Midbrain (tissue), 1 donor: Measurements from ENCODE around the gene C16orf95.
A peak's percentile ranks its signal among the peaks of the same experiment; 100 is the strongest.
"Not testable (repeated sequence)": the region's sequence is repeated elsewhere in the genome, so short reads cannot be mapped to it uniquely, and the experiment has no call there.

Experiments
- DNase-seq: peaks from one replicate; lab custom pipeline; 2025; lab: John Stamatoyannopoulos, UW

The C16orf95 gene

DNA sequence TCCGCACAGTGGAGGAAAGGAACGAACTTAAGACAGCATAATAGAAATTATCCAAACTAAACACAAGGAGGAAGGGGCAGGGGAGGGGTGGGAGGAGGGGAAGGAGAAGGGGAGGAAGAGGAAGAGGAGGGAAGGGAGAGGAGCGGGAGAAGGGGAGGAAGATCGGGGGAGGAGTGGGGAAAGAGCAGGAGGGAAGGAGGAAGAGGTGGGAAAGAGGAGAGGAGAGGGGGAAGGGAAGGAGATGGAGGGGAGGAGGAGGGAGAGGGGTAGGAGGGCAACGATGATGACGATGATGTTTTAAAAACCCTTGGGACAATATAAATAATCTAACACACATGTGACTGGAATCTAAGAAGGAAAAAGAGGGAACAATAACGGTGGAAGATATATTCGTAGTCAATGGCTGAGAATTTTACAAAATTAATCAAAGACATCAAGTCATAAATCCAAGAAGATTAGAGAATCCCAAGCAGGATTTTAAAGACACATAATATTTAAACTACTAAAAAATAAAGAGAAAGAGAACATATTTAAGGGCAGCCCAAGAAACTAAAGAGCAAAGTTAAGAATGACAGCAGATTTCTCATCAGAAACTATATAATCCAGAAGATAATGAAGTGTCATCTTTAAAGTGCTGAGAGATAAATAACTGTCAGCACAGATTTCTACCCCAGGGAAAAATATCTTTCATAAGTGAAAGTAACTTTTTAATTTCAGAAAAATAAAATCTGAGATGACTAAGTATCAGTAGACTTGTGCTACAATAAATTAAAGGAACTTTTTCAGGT is 30.2 kb downstream of the C16orf95 start:
- no peak for DNase-seq

GRCh38 chr16:87284183-87284582 is 33.0 kb downstream of the C16orf95 start:
- DNase-seq, result no peak

- no peak for DNase-seq
Measured at GRCh38 chr16:87279094-87279658, 38.0 kb downstream of the C16orf95 start.

DNA sequence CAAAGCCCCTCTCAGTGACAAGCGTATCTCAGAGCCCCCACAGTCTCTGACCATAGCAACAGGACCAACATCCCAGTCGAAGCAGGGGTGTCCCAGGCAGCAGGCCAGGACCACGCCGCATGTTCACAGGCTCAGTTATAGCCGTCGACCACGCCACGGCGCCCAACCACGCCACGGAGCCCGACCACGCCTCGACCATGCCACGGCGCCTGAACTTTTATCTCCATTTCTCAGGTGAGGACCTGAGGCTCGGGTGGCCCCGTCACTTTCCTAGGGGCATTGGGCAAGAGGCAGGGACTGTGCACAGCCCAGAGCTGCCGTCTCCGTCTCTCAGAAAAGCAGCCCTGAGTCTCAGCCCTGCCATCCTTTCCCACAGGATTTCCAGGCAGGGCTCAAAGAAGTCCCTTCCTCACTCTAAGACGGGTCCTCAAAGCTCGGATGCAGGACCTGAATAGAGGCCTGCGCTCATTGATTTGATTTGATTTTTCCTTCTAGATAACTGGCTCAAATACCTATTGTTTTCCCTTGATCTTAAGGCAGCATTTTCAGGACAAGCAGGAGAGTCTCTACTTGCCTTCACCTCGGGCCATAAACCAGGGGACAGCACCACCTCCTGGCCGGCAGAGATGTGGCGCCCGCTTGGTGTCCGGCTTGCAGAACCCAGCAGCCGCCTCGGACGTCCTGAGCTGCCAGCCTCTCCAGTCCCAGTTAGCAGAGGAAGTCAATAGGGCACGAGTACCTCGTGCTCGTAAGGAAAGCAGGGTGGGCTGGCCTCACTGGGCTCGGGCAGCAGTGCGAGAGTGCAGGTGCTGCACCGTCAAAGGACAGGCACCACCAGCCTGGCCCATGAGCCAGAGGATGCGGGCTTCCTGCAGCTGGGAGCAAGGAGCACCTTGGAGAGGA is 38.8 kb downstream of the C16orf95 start:
- peak; percentile 70 for DNase-seq

DNA sequence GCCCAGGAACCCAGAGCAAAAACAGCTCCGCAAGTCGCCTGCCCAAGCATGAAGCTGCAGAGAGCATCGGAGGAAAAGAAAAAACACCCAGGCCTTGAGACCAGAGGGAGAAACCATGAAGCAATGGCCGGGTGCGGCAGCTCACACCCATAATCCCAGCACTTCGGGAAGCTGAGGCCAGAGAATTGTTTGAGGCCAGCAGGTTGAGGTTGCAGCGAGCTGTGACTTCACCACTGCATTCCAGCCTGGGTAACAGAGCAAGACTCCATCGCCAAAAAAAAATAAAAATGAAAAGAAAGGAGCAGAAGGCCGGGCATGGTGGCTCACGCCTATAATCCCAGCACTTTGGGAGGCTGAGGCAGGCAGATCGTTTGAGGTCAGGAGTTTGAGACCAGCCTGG is 40.3 kb downstream of the C16orf95 start:
- no peak for DNase-seq

DNA sequence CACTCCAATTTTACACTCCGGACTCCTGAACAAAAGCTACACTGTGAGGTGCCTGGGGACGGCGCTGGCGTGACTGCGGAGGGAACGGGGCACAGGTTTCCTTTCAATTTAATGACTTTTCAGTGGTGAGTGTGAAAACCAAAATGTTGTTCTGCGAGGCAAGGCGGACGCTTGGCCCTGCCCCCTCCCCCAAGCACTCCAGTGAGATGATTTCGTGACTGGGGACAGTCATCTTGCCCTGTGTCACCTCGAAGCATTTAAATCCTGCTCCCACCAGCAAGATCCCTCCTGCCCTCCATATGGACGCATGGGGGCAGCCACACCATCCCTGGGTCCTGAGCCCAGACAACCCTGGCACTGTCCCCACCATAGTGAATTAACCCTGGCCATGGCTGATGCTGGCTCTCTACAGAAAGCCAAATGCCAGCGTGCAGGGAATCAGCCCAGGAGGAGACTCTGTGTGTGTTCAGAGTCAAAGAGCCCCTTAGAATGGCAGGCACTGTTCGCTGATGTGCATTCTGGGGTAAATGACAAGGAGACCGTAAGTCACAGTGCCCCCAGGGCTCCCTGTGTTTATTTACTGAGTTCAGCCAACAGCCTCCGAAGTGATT is 41.0 kb downstream of the C16orf95 start:
- no peak for DNase-seq

- no peak for DNase-seq
Measured at GRCh38 chr16:87274794-87275193, 42.4 kb downstream of the C16orf95 start.

- no peak for DNase-seq
Measured at GRCh38 chr16:87273471-87274030, 43.6 kb downstream of the C16orf95 start.

GRCh38 chr16:87271256-87271655 is 45.9 kb downstream of the C16orf95 start:
- no peak for DNase-seq

GRCh38 chr16:87267566-87267965 is 49.6 kb downstream of the C16orf95 start:
- no peak for DNase-seq

DNA sequence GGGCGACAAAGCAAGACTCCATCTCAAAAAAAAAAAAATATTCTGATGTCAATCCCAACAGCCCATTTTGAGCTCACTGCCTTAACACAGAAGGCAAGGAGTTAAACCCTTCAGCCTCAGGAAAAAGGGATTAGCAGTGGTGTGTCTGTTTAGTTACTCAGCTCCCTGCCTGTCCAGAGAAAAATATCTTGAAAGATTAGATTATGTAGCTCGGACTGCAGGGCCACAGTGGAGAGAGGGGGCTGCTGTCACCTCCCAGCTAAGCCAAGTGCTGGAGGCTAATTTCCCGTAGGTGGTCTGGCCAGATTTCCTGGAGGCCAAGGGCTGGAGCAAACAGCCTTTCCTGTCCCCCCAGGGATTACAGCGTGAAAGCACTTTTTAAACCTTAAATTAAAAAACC is 50.3 kb downstream of the C16orf95 start:
- DNase-seq, result no peak

DNA sequence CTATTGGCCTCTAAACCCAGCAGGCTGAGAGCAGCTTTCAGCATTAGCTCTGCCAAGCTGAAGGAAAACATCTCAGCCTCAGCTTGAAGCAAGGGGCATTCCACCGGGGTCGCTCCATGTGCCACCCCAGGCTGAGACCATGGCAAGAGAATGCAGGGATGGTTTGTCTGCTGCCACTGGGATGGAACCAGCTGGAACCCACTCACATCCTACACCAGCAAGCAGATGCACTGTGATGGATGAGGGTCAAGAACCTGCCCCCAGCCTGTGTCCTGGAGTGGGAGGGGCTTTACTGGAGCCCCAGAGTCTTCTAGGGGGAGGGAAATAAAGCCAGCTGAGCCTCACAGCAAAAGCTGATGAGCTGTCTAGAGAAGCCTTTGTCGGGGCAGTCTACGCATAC is 51.9 kb downstream of the C16orf95 start:
- no peak for DNase-seq

- DNase-seq, result no peak
Measured at GRCh38 chr16:87264634-87265033, 52.6 kb downstream of the C16orf95 start.

DNA sequence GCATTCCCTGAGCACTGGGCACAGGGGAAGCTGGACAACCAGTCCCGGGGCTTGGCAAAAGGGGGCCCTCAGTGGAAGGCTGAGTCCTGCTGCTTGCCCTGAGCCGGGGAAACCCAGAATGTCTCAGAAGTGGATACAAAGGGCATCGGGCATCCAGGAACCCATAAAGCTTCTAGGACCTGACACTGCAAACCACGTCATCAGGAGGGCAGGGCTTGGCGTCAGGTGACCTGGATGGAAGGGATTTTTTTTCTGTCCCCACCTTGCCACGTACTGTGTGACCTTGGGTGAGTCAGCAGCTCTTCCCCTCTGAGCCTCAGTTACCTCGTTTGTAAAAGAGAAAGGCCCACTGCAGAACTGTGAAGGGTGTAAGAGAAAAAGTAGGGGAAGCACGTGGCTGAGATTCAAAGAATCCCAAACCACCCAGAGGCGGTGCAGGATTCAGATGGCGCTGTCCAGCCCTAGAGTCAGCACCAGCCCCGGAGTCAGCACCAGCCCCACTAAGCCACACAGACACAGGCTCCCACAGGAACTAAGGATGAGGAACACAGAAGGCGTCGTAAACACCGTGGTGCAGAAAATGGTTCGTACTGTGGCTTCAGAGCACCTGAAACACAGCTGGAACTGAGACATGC is 53.7 kb downstream of the C16orf95 start:
- no peak for DNase-seq

GRCh38 chr16:87259431-87259830 is 57.8 kb downstream of the C16orf95 start:
- DNase-seq, result no peak

GRCh38 chr16:87258653-87259052 is 58.5 kb downstream of the C16orf95 start:
- DNase-seq, result not testable (repeated sequence)

GRCh38 chr16:87255866-87256265 is 61.3 kb downstream of the C16orf95 start:
- no peak for DNase-seq

DNA sequence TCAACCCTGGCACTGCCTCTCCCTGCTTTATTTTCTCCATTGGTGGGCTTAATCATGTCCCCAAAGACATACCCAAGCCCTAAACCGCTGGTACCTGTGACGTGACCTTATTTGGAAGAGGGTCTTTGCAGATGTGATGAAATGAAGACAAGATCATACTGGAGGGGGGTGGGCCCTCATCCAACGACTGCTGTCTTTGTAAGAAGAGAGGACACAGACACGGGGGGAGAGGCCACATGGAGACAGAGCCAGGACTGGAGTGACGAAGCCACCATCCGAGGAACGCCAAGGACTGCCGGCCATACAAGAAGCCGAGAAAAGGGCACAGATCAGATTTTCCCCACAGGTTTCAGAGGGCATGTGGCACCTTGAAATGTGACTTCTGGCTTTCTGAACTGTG is 62.5 kb downstream of the C16orf95 start:
- DNase-seq, result no peak

DNA sequence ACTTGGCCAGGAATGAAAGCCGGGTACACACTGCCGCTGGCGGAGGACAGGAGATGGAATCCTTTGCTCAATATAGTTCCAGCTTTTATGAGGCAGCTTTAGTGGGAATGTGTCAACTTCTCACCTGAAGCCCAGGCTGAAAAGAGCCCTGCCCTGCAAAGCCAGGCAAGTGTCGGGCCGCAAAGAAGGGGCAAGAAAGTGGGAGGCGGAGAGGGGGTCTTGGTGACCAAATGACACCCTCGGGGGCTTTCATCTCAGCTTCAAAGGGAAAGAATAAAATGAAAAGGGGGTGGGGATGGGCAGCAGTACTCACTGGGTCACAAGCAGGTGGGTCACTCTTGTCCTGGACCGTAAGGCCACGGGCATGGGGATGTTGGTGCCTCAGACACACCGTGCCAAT is 62.9 kb downstream of the C16orf95 start:
- no peak for DNase-seq

GRCh38 chr16:87253536-87253935 is 63.7 kb downstream of the C16orf95 start:
- no peak for DNase-seq
